Stimulated activated CD4-positive, alpha-beta T cell treated with anti-CD3 and anti-CD28 coated beads, Interleukin-15, amount 100 ng/mL, for 48 hours (primary cell): ENCODE measurements around the gene HAPLN2.
"Not testable (repeated sequence)": the region's sequence is repeated elsewhere in the genome, so short reads cannot be mapped to it uniquely, and the experiment has no call there.

ENCODE experiments used
- DNase-seq, 2 donors: peaks; one replicate each; pipeline ENCODE4 v3.0.0-alpha.2; 2020; ENCODE audit warnings: low read depth in 2 of 2

Gene HAPLN2

DNA sequence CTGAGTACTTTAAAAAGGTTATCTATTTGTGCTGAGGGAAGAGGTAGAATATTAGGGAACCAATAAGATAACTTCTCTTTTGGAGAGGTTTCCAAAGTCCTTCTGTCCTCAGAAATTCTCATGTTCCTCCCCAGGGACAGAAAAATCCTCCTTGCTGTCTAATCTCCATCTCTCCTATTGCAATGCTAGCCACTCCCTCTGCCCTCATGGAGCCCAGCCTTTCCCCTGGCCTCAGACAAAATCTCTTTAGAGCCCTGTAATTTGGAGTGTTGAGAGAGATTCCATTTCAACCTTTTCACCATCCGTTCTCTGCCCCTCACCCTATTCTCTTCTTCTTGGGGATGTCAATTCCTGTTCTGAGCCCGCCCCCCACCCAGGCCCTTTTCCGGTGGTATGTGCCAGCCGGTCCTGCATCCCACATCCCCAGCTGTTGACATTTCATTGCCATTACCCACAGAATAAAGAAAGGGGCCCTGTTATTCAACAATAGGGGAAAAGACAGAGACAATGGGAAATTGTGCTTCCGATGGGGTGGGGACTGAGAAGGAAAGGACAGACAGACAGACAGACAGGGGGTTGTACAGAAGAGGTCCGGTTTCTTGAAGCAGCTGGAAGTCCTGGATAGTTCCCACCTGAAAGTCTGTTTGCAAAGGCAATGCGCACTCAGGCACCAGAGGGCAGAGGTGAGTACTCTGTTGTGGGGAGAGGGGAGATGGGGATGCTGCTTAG lies at the start of gene HAPLN2:
Gene HAPLN2 (plus strand): TSS at position 563 of the 729 bp plus-strand sequence. CDS start 4,076 bp downstream, outside the sequence.
- no peak for DNase-seq

DNA sequence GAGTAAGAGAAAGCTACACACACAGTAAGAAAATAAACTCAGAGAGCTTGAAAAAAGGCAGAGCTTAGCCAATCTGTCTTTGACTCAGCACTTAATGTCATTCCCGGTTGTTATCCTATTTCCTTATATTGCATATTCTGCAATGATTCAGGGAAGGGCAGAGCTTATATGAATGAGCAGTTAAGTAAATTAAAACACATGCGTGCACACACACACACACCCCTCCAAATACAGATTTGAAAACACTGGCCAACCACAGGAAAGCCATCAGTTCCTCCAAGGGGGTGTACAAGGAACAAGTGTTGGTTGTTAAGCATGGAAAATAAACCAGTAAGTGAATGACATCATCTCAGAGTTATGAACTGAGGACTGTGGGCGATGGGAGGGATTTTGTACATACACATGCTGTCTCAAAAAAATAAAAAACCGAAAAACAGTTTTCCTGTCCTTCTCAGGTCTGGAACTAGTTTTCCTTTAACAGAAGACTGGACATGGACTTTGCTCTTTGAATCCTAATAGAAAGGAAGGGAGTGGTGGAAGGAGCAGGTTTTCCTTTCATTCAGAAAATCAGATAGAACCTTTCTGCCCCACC lies 47.9 kb upstream of the HAPLN2 start:
- no peak for DNase-seq

DNA sequence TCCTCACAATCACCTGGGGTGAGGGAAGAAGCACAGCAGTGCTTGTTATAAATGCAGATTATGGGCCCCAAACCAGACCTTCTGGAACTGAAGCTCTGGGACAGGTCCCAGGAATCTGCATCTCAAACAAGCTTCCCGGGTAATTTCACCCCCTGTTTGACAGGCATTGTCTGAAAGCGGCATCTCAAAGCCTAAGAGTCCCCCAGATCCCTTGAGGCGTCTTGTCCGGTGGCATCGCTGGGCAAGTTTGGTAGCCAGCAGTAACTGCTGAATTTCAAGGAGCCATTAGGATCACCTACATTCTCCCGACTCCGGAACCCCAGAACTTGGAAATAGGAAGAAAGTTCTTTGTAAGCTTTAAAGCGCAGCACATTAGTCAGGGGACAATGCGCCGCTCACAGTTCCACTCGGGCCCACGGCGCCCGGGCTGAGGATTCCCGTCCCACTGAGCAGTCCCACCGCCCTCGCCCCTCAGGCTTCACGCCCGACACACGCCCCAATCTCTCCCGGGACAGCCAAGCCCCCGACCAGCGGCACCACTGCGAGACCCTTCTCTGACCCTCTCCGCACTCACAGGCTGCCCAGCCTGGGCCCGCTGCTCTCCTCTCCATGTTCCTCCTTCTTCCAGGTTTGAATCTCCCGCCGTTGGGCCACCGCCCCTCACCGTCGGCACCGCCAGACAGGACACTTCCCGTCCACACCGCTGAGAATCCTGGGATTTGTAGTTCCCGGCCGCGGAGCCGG lies 47.1 kb upstream of the HAPLN2 start, which contains the start of gene IQGAP3:
Gene IQGAP3 (minus strand): TSS at position 647 of the 744 bp plus-strand sequence. CDS start 36 bp downstream, at position 611.
- peak; percentile 61 to 62 for DNase-seq

DNA sequence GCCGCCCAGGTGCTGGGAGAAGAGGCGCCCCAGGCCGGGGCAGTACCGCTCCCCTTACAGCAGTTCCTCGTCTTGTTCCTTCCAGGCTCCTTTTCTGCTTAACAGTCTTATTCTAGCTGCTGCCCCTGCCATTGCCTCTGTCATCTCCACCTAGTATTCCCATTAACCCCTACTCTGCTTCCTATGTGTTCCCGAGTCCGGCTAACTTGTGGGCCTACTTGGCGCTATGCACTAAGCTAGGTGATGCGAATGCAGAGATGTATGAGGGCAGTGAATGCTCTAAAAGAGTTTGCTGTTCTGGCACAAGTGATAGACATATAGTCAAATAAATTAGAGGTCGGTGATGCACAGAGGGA lies 46.6 kb upstream of the HAPLN2 start:
- no peak for DNase-seq

DNA sequence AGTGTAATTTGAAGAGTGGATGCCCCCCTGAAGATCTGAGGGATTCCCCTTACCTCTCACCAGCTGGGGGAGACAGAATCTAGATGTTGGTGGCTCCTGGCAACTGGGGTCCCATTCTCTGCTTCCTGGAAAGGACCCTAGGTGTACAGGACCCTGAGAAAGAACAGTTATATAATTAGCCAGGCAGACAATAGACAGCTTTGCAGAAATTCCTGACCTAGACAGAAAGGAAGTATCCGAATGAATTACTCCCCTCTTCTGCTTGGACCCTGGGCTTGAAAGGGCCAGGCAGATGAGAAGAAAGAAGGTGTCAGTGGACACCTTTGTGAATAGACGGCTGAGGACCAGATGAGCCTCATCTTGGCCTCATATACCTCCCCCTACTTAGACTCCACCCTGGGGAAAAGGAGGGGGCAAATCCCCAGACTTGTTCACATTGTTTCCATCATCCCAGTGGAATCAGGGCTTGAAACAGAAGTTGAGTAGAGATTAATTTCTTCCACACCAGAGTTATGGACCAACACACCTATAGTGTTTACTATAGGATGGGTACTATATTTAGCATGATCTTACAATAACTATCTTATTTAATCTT lies 45.1 kb upstream of the HAPLN2 start:
- DNase-seq = no peak

DNA sequence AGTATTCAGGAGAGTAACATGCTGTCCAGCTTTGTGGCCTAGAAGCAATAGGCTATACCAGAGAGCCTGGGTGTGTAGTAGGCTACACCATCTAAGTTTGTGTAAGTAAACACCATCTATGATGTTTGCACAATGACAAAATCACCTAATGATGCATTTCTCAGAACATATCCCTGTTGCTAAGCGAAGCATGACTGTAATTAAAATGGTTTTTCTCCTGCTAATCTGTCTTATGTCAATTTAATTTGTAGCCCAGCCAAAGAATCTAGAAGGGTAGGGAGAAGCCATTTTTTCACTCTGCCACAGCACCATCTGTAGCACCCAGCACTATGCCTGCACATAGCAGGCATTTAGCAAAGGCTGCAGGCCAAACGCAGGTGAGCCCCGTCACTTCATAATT lies 41.7 kb upstream of the HAPLN2 start:
- no peak for DNase-seq

DNA sequence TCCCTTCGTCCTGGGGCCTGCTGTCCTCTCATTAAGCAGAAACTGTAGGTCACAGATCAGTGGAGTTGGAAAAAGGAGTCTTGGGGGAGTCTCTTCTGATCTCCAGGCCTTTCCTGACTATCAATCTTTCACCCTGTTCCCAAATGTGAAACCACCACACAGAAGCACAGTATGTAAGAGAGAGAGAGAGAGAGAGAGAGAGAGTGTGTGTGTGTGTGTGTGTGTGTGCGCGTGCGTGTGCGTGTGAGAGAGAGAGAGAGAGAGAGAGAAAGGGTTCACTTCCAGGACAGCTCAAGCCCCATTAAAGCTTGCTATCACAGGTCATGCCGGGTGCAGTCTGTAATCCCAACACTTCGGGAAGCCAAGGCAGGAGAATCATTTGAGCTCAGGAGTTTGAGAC lies 41.2 kb upstream of the HAPLN2 start:
- DNase-seq = no peak

DNA sequence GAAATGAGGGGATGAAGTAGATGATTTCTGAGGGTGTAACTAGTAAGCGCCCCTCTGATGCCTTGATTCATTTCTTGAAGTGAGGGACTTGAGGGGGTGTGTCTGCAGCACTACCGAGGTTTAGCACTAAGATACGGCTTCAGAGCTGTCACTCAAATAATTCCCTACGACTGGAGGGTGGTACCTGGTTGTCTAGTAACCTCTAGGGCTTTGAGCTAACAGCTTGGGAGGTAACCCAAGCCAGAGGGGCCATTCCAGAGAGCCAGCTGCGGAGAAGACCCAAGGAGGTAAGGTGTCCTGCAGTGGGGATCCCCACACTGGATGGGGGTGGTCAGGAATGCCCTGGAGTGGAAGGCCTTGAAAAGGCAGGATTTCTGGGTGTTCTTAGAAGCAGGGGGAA lies 39.7 kb upstream of the HAPLN2 start, which contains the start of gene TTC24:
Gene TTC24 (plus strand): TSS at position 252 of the 400 bp plus-strand sequence. CDS start 1,642 bp downstream, outside the sequence.
- DNase-seq = no peak

DNA sequence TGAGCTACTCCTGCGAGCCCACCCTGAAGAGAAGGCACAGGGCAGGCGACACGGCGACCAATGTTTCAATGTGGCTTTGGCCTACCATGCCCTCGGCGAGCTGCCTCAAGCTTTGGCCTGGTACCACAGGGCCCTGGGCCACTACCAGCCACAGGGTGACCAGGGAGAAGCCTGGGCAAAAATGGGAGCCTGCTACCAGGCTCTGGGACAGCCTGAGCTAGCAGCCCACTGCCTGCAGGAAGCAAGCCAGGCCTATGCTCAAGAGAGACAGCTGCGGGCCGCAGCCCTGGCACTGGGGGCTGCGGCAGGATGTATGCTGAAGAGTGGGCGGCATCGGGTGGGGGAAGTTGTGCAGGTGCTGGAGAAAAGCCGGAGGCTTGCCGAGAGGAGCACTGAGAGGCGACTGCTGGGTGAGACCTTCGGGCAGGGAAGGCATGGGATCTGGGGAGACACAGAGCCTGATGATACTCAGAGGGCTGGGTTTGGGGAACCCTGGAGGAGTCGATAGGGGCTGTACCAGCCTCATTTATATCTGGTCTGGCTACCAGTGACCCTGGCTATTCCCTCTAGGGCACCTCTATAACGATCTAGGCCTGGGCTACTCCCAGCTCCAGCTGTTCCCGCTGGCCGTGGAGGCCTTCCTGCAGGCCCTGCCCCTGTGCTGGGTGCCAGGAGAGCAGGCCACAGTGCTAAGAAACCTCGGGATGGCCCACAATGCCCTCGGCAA lies 37.4 kb upstream of the HAPLN2 start:
- no peak for DNase-seq

DNA sequence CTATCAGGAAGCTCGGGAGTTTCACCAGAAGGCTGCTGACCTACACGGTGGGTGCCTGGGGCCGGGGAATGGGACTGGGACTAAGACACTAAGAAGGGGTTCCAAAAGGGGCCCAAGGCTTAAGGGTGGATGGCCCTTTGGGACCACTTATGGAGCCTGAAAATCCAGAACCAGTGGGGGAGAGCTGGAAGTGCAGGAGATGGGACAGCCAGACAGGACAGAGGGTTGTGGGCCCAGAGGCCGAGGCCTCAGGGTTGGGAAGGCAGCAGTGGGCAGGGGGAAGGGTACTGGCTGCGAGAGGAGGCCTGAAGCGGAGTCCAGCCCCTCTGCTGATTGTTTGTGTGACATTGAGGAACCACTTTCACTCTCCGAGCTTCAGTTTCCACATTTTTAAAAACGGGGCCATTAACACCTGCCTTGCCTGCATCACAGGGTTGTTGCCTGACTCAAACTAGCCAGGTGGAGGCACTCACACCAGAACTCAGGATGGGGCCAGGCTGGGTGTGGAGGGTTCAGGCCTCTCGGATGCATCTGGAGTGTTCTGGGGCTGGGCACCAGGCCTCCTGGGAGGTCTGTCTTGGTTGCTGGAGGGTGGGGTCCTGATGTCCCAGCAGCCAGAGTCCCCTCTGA lies 36.7 kb upstream of the HAPLN2 start:
- no peak for DNase-seq

DNA sequence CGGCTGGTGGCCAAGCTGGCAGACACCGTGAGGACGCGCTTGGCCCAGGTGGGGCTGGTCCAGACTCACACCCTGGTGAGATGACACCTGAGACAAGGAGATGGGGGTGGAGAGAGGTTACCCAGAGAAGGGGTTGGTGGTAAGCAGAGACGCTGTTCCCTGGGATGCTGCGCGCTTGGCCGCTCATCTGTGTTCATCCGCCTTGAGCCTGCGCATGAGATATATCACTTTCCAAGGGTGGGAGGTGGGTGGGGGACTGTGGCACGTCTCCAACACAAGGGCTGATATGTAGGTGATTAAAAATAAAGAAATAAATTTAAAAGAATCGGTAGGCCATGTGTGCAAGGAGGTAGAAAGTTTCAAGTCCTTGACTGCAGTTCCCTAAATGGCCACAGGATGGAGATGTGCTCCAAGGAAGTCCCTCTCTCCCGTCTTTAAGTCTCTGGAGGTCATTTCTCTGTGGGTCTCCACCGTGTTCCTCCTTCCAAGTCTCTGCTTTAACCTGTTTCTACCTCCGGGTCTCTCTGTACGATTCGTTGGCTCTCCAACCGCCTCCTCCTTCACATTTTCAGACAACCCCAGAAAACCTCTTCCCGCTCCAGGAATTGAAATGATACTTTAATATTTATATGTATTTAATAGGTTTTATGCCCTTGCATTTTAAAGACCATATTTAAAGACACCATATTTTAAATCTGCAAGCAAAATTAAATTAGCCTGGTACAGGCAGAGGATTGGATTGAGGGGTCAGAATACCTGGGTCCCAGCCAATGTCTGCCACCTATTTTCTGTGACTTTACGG lies 35.2 kb upstream of the HAPLN2 start:
- DNase-seq = peak; percentile 62 to 75

DNA sequence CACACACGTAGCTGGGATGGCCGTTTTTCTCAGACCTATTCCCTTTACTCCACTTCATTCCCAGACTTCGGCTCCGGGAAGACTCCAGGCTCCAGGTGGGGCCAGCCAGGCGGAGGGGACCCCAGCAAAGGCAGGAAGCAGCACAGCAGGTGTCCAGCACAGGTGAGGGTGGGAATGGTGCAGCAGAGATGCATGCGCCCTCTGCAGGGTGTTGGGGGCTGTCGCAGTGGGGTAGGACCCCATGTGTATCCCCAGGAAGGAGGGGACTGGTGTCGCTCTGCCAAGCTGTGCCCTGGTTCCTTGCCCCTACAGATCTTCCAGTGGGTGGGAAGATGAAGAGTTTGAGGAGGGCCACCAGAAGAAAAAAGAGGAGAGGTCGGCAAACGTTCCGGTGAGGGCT lies 34.4 kb upstream of the HAPLN2 start:
- no peak for DNase-seq

DNA sequence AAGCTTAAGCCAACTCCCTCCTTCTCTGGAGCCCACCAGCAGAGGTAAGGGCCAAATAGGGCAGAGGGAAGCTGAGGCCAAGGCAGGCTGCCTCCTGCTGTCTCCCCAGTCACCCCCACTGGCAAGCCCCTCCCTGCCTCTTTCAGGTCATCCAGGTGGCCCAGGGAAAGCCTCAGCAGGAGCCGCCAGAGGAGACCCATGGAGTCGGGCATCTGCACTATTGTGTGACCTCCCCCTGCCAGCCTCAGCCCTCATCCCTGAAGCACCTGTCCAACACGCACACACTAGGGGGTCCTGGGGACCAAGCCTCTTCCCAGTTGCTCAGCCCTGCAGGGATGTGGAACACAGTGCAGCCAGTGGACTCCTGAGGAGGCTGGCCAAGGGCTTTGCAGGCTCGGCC lies 32.9 kb upstream of the HAPLN2 start:
- DNase-seq = no peak

DNA sequence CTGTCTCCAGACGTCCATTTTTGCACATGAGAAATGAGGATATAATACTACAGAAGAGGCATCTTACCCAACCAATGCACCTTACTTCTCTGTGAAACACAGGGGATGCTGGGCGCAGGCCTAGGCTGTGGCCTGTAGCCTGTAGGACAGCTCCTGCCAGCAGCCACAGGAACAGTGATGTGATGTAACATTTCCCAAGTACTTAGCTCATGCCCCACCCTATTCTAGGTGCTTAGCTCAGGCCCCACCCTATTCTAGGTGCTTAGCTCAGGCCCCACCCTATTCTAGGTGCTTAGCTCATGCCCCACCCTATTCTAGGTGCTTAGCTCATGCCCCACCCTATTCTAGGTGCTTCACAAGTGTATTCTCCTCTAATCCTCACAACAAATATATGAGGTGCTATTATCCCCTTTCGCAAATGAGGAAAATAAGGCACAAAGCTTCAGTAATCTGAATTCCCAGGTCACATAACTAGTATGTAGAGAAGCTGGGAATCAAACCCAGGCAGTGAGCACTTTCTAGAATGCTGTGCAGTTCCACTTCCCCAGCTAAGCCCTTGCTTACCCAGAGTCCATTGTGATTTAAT lies 32.2 kb upstream of the HAPLN2 start:
- no peak for DNase-seq

DNA sequence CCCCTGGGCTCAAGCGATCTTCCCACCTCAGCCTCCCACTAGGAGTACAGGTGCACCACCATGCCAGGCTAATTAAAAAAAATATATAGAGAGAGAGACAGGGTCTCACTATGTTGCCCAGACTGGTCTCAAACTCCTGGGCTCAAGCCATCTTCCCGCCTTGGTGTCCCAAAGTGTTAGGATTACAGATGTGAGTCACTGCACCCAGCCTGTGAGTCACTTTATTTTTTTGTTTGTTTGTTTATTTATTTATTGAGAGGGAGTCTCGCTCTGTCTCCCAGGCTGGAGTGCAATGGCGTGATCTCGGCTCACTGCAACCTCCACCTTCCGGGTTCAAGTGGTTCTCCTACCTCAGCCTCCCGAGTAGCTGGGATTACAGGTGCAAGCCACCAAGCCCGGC lies 31.3 kb upstream of the HAPLN2 start:
- not testable (repeated sequence) for DNase-seq

DNA sequence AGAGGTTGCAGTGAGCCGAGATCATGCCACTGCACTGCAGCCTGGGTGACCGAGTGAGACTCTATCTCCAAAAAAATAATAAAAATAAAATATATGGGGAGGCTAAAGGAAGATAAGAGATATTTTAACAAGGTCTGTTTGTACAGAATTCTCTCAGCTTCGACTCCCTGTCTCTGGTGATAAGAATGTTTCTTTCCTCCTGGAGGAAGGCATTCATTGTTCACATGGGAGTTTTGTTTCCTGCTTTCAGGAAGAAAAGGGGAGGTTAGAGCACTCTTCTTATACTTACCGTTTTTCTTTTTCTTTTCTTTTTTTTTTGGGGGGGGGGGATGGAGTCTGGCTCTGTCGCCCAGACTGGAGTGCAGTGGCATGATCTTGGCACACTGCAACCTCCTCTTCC lies 29.7 kb upstream of the HAPLN2 start:
- no peak for DNase-seq

DNA sequence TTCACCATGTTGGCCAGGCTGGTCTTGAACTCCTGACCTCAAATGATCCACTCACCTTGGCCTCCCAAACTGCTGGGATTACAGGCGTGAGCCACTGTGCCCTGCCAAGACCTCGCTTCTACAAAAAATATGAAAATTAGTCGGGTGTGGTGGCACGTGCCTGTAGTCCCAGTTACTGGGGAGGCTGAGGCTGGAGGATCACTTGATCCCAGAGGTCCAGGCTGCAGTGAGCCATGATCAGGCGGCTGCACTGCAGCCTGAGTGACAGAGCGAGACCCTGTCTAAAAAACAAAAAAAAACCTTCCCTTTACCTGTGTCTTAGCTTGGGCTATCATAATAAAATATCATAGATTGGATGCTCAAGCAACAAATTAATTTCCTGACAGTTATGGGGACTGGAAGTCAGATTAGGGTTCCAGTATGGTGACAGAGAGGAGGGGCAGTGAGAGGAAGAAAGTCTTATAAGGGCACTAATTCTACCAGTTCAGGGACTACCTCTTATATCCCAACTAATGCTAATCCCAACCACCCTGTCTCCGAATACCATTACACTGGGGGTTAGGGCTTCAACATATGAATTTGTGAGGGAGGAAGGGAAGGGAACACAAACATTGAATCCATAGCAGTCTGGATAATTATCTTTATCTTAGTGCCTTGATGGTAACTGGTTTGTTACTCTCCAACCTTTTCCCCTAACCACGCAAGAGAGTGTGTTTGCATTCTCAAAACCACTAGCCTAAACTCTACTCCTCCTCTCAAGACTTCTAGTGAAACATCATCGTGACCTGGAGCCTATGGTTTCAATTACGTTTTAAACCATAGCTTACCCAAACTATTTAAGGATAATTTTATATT lies 28.7 kb upstream of the HAPLN2 start:
- no peak for DNase-seq

DNA sequence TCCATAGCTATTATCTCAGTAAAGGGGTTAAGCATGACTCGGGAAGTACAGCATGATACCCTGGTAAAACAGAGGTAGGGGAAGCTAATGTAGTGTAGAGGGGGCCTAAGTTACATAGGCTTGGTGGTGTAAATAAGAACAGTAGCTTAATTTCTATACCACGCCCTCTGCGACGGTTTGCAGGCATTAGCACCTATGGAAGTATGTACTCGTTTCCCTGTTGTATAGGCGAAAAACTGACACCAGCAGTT lies 28.1 kb upstream of the HAPLN2 start:
- DNase-seq = no peak

DNA sequence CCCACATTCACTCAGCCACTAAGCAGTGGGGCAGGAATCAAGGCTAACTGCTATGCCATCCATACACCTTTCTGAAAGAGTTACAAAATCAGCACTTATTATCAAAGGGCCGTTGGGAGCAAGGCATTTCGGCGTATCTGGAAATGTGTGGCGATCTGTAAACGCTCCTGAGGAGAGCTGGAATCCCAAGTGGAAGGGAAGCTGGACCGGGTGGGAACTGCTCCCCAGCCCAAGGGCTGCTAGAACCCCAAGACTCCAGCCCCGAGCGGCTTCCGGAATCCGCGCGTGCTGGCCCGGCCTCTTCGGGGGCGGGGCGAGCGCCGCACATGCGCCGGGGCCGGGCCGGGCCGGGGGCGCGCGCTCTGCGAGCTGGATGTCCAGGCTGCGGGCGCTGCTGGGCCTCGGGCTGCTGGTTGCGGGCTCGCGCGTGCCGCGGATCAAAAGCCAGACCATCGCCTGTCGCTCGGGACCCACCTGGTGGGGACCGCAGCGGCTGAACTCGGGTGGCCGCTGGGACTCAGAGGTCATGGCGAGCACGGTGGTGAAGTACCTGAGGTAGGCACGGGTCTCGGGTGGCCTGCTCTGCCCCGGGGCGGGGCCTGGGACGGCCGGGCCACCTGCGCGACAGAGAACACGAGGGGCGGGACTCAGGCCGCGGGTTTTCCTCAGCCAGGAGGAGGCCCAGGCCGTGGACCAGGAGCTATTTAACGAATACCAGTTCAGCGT lies 27.6 kb upstream of the HAPLN2 start, which contains the start of gene NAXE:
Gene NAXE (plus strand): TSS at position 345 of the 726 bp plus-strand sequence. CDS start 29 bp downstream, at position 374.
- DNase-seq = peak in 1 of 2 donors; percentile 61
